Measurements from ENCODE around the gene PPFIBP1.
"Not testable (repeated sequence)": the region's sequence is repeated elsewhere in the genome, so short reads cannot be mapped to it uniquely, and the experiment has no call there.

PPFIBP1 gene

DNA sequence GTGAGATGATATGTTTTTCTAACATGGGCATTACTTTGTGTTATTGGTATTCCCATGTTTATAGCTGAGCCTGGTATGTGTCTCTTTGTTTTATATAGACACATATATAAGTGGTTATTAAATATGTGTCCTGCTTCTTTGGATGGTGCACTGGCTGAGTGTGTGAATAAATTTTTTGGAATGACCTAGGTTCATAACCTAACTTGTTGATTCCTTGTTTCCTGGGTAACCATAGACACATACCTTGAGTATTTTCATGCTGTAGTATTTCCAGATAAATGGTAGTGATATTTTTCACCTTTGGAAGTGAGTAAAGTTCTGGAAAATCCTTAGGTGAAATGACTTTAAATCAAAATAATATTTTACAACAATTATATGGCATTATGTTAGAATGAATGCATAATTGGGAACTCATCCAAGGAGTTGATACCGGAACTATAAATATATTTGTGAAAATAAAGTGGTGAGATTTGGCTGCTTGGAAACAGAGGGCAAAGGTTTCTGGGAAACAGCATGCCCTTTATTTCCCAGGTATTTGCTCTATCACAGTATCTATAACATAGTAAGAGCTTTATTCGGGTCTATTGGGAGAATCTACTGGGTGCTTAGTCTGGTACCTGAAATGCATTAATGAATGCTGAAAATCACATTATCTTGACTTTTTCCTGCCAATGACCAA lies 107.9 kb downstream of the PPFIBP1 start:
- DNase-seq (ENCODE audit: extremely low read depth, low read depth), result no peak
- TF ChIP-seq CTCF (IDR thresholded peaks at IDR 0.05; ENCODE audit: low read depth, low read length), result no peak

GRCh38 chr12:27635349-27635972 lies 111.5 kb downstream of the PPFIBP1 start:
- TF ChIP-seq CTCF (IDR thresholded peaks at IDR 0.05; ENCODE audit: low read depth, low read length), result peak; percentile 62
- DNase-seq (ENCODE audit: extremely low read depth, low read depth), result peak; percentile 49

DNA sequence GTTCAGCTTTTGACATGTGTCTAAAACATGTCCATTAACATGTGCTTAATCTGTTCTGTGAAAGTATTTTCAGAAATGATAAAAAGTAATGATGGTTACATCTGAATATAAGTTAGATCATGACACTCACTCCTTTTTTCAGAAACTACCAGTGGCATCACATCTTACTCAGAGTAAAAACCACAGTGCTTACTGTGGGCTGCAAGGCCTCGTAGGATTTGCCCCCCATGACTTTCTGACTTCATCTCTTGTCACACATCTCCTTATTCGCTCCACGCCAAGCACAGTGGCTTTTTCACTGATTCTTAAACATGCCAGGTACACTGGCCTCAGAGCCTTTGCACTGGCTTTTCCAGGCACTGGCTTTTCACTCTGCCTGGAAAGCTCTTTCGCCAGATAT lies 112.6 kb downstream of the PPFIBP1 start:
- DNase-seq (ENCODE audit: extremely low read depth, low read depth), result not testable (repeated sequence)

GRCh38 chr12:27637524-27637923 lies 113.5 kb downstream of the PPFIBP1 start:
- no peak for TF ChIP-seq CTCF (IDR thresholded peaks at IDR 0.05; ENCODE audit: low read depth, low read length)
- DNase-seq (ENCODE audit: extremely low read depth, low read depth), result no peak

DNA sequence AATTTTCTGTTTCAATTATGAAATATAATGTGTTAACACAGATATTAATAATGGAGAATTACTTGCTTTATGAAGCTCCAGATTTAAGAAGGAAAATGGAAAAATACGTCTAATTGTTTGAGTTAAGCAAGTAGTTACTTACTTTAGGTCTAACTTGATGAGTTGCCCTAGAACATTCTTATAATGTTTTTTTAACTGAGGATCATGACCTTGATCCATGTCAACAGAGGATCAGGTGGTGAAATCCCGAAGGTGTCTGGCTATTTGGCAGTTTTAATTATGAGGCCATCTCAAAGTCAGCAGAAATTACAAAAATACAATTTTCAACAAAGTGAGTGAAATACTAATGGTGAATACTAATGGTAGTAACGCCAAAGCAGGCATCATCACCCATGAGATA lies 115.3 kb downstream of the PPFIBP1 start:
- DNase-seq (ENCODE audit: extremely low read depth, low read depth), result no peak
- TF ChIP-seq CTCF (IDR thresholded peaks at IDR 0.05; ENCODE audit: low read depth, low read length), result no peak

DNA sequence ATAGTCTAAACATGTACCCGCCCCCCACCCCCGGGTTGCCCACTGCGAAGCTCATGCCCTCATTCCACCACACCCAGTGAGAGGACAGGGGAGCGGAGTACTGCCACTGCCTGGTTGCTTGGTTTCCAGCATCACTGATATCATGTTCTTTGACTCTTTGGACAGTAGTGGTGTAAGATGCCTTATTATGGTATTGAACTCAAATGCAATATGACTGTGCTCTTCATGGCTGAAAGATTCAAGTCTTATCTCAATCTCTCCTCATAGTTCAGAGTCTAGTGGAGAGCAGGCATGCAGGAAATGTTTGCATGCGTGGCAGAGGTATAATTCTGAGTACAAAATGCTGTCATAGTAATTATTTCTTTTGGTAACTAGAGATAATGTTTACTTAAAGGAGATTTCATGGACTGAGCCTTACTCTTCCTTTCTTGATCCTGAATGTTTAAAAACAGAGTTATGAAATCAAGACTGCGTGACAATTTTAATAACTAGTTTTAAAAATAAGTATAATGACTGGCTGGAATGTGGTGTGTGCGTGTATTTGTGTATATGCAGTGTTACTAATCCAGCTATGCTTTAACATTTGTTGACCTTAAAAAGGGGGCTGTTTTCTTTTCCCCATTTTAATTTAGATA lies 116.7 kb downstream of the PPFIBP1 start:
- DNase-seq (ENCODE audit: extremely low read depth, low read depth), result peak; percentile 70

GRCh38 chr12:27642361-27642760 lies 118.4 kb downstream of the PPFIBP1 start:
- not testable (repeated sequence) for DNase-seq (ENCODE audit: extremely low read depth, low read depth)

- not testable (repeated sequence) for DNase-seq (ENCODE audit: extremely low read depth, low read depth)
Observed at GRCh38 chr12:27642892-27643291, 118.9 kb downstream of the PPFIBP1 start.

- DNase-seq (ENCODE audit: extremely low read depth, low read depth), result peak; percentile 24
- TF ChIP-seq CTCF (IDR thresholded peaks at IDR 0.05; ENCODE audit: low read depth, low read length), result no peak
Observed at GRCh38 chr12:27644158-27644845, 120.3 kb downstream of the PPFIBP1 start.
